ENCODE data around the gene PGD. TPM values are rescaled to one million over a fixed set of nuclear protein-coding genes. Genes with fewer than 3 reads are reported as not detected.
A peak's percentile ranks its signal among the peaks of the same experiment; 100 is the strongest.

The PGD gene
- polyA plus RNA-seq, 2 of the 4 experiments (the other 2 are of a cell fraction), result 700 to 1,758 TPM

GRCh38 chr1:10353282-10353681 is 45.6 kb upstream of the PGD start:
- TF ChIP-seq RCOR1 (IDR thresholded peaks at IDR 0.05; ENCODE audit: low read depth, low read length) (no peak), ESRRA (IDR thresholded peaks at IDR 0.05; ENCODE audit: borderline replicate concordance, low read length) (no peak), RAD21 (conservative IDR thresholded peaks at IDR 0.05 in 1 of 2, IDR thresholded peaks at IDR 0.05 in 1 of 2) (no peak), RARB (CRISPR knock-in tag; IDR thresholded peaks at IDR 0.05) (no peak)
- TF ChIP-seq, protein P1, sequence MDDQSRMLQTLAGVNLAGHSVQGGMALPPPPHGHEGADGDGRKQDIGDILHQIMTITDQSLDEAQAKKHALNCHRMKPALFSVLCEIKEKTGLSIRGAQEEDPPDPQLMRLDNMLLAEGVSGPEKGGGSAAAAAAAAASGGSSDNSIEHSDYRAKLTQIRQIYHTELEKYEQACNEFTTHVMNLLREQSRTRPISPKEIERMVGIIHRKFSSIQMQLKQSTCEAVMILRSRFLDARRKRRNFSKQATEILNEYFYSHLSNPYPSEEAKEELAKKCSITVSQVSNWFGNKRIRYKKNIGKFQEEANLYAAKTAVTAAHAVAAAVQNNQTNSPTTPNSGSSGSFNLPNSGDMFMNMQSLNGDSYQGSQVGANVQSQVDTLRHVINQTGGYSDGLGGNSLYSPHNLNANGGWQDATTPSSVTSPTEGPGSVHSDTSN (IDR thresholded peaks at IDR 0.05), result no peak
- Histone ChIP-seq H3K9me3 (no peaks in the 10 kb centered on the region), H3K4me2 (no peak overlapping the region), H3K27ac (no peak overlapping the region), H3K4me1 (no peaks in the 10 kb centered on the region), H3K4me3 (no peak overlapping the region)
- ATAC-seq (no peak), DNase-seq (ENCODE audit: low read depth in 1 of 2, low spot score in 1 of 2) (no peak), FAIRE-seq (no peak)
- CTCF ChIA-PET, result interaction anchor here (0.7 kb wide), 1 partner anchor 479 kb away, joined by 3 read pairs; no protein-coding TSS in a partner anchor
- POLR2A ChIA-PET, result no interaction called here
- 82% methylated on average over 4 of the region's 4 CpGs for WGBS (ENCODE audit: missing lambda C conversion rate)

DNA sequence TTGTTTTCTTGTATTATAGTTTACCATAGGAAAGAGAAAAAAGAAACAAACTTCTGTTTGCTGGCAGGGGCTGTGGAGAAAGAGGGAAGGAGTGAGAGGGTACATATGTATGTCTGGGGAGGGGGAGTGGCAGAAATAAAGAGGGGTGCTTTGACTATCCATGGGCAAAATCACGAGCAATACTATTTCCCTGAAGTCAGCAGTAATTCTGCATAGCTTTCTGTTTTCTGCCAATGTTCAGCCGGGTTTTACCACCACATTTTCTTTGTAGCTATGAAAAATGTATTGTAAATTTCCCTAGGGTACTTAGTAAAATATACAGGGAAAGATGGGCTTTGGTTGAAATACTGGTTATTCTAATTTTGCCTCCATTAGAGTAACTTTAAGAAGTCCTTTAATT is 45.2 kb upstream of the PGD start:
- FAIRE-seq (no peak), ATAC-seq (no peak), DNase-seq (ENCODE audit: low read depth in 1 of 2, low spot score in 1 of 2) (no peak)
- H3K4me1 ChIP-seq, result no peaks in the 10 kb centered on the region
- ChIA-PET CTCF (interaction anchor here (0.7 kb wide), 1 partner anchor 480 kb away, joined by 3 read pairs; no protein-coding TSS in a partner anchor), POLR2A (no interaction called here)
- 65% methylated on average over 2 of the region's 2 CpGs for WGBS (ENCODE audit: missing lambda C conversion rate)
- no peak overlapping the region for H3K27ac ChIP-seq
- no peaks in the 10 kb centered on the region for H3K9me3 ChIP-seq
- H3K4me3 ChIP-seq, result no peak overlapping the region
- no peak for TF ChIP-seq MYC (IDR thresholded peaks at IDR 0.05; ENCODE audit: borderline replicate concordance, low read length)
- TF ChIP-seq MAFK (IDR thresholded peaks at IDR 0.05; ENCODE audit: partially characterized antibody), result peak; percentile 33
- no peak overlapping the region for H3K4me2 ChIP-seq

DNA sequence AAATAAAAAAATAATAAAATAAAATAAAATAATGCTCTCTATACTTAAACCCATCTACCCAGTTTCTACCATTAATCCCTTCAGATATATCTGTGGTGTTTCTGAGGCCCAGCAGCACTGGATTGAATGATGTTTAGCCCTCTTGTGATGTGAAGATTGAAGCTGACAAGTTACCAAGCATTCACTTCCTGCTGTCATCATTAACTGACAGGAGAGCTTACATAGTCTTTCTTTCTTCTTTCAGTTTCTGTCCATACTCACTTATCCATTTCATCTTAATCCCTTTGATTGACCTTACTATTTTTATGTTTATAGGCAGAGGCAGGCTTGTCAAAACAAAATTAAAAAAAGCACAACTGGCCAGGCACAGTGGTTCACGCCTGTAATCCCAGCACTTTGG is 38.8 kb upstream of the PGD start:
- FAIRE-seq, result no peak
- ChIA-PET CTCF (interaction anchor here (1.0 to 1.8 kb wide), 4 partner anchors 9 to 71 kb away, joined by 3 to 5 read pairs (median 4); partner anchors contain the start of gene CENPS), POLR2A (interaction anchor here (0.7 kb wide), 1 partner anchor 124 kb away, joined by 8 read pairs; no protein-coding TSS in a partner anchor)
- TF ChIP-seq PHF8 (IDR thresholded peaks at IDR 0.05; ENCODE audit: borderline replicate concordance, low read depth), result no peak
- TF ChIP-seq SREBF2 (IDR thresholded peaks at IDR 0.05), result no peak
- no peak for TF ChIP-seq KDM5A (IDR thresholded peaks at IDR 0.05)
- no peak for TF ChIP-seq BHLHE40 (IDR thresholded peaks at IDR 0.05; ENCODE audit: low read depth, low read length)
- TF ChIP-seq ZC3H11A (IDR thresholded peaks at IDR 0.05), result no peak
- TF ChIP-seq TP53 (CRISPR knock-in tag; IDR thresholded peaks at IDR 0.05), result no peak
- no peak for TF ChIP-seq POLR2AphosphoS2 (conservative IDR thresholded peaks at IDR 0.05; ENCODE audit: low read length)
- no peak for TF ChIP-seq MYC (IDR thresholded peaks at IDR 0.05; ENCODE audit: borderline replicate concordance, low read length)
- TF ChIP-seq BCL3 (IDR thresholded peaks at IDR 0.05), result no peak
- TF ChIP-seq RCOR1 (IDR thresholded peaks at IDR 0.05; ENCODE audit: low read depth, low read length), result no peak
- no peak for TF ChIP-seq POLR2A (IDR thresholded peaks at IDR 0.05; ENCODE audit: low read length)
- no peak for TF ChIP-seq KDM1A (IDR thresholded peaks at IDR 0.05; ENCODE audit: low read depth)
- TF ChIP-seq FOSB (CRISPR knock-in tag; IDR thresholded peaks at IDR 0.05), result no peak
- no peak for TF ChIP-seq NFE2L2 (conservative IDR thresholded peaks at IDR 0.05; ENCODE audit: low read length)
- no peaks in the 10 kb centered on the region for H3K9me3 ChIP-seq
- WGBS (ENCODE audit: missing lambda C conversion rate), result 100% methylated on average over 1 of the region's 1 CpG
- H3K4me3 ChIP-seq, result no peak overlapping the region
- H3K4me2 ChIP-seq, result no peak overlapping the region
- ATAC-seq, result no peak
- H3K4me1 ChIP-seq, result no peaks in the 10 kb centered on the region
- H3K27ac ChIP-seq, result no peak overlapping the region
- DNase-seq (ENCODE audit: low read depth in 1 of 2, low spot score in 1 of 2), result no peak

DNA sequence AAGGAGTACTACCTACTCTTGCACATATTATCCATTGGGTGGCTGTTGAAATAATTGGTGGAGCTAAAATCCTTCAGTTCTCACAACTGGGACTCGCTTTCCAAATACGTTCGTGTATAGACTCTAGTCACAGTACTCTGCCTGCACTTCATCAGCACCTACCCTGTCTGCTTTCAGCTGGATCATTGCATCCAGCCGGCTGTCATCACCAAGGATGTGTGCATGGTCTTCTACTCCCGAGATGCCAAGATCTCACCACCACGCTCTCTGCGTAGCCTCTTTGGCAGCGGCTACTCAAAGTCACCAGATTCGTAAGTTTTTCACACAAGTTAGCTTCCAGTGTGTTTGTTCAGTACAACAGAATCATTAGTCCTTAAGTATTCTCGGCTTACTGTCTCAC is 37.3 kb upstream of the PGD start:
- H3K4me1 ChIP-seq, result no peaks in the 10 kb centered on the region
- CTCF ChIA-PET, result interaction anchor here (1.0 kb wide), 1 partner anchor 199 kb away, joined by 3 read pairs; no protein-coding TSS in a partner anchor
- FAIRE-seq, result no peak

More for the DNA sequence above, 37.3 kb upstream of the PGD start:
- no peak for ATAC-seq
- H3K4me2 ChIP-seq, result no peak overlapping the region
- no peak overlapping the region for H3K4me3 ChIP-seq
- TF ChIP-seq, protein P2, sequence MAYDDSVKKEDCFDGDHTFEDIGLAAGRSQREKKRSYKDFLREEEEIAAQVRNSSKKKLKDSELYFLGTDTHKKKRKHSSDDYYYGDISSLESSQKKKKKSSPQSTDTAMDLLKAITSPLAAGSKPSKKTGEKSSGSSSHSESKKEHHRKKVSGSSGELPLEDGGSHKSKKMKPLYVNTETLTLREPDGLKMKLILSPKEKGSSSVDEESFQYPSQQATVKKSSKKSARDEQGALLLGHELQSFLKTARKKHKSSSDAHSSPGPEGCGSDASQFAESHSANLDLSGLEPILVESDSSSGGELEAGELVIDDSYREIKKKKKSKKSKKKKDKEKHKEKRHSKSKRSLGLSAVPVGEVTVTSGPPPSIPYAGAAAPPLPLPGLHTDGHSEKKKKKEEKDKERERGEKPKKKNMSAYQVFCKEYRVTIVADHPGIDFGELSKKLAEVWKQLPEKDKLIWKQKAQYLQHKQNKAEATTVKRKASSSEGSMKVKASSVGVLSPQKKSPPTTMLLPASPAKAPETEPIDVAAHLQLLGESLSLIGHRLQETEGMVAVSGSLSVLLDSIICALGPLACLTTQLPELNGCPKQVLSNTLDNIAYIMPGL (CRISPR knock-in tag; IDR thresholded peaks at IDR 0.05; ENCODE audit: borderline replicate concordance), result no peak
- TF ChIP-seq PHF8 (IDR thresholded peaks at IDR 0.05; ENCODE audit: borderline replicate concordance, low read depth), result no peak
- TF ChIP-seq HOXB5 (CRISPR knock-in tag; IDR thresholded peaks at IDR 0.05), result no peak
- TF ChIP-seq GATA3 (IDR thresholded peaks at IDR 0.05; ENCODE audit: borderline replicate concordance), result no peak
- no peak for TF ChIP-seq ATOH8 (CRISPR knock-in tag; IDR thresholded peaks at IDR 0.05; ENCODE audit: low read depth)
- TF ChIP-seq MAZ (IDR thresholded peaks at IDR 0.05; ENCODE audit: borderline replicate concordance, low read depth, low read length), result no peak
- no peak for TF ChIP-seq JUN (IDR thresholded peaks at IDR 0.05)
- TF ChIP-seq TFCP2L1 (CRISPR knock-in tag; IDR thresholded peaks at IDR 0.05), result no peak
- no peak for TF ChIP-seq RCOR1 (IDR thresholded peaks at IDR 0.05; ENCODE audit: low read depth, low read length)
- TF ChIP-seq EHF (CRISPR knock-in tag; IDR thresholded peaks at IDR 0.05), result no peak
- TF ChIP-seq HOXA7 (CRISPR knock-in tag; IDR thresholded peaks at IDR 0.05), result no peak
- H3K27ac ChIP-seq, result no peak overlapping the region
- 96% methylated on average over 10 of the region's 10 CpGs for WGBS (ENCODE audit: missing lambda C conversion rate)
- POLR2A ChIA-PET, result no interaction called here
- DNase-seq (ENCODE audit: low read depth in 1 of 2, low spot score in 1 of 2), result no peak
- H3K9me3 ChIP-seq, result no peaks in the 10 kb centered on the region

Data from A549 (cell line).